HEK293 (cell line): ENCODE data around the gene NIN.

Experiments used
- KLF1 ChIP-seq: fragments of 450-650 bp; formaldehyde crosslinking; IDR thresholded peaks from 2 replicates; pipeline ENCODE4 v1.5.1; 2016; ENCODE audit warnings: missing biosample characterization, missing genetic modification characterization
- PRDM1 ChIP-seq: fragments of 450-650 bp; formaldehyde crosslinking; IDR thresholded peaks from 2 replicates; pipeline ENCODE4; 2016; ENCODE audit warnings: missing biosample characterization, missing genetic modification characterization

DNA sequence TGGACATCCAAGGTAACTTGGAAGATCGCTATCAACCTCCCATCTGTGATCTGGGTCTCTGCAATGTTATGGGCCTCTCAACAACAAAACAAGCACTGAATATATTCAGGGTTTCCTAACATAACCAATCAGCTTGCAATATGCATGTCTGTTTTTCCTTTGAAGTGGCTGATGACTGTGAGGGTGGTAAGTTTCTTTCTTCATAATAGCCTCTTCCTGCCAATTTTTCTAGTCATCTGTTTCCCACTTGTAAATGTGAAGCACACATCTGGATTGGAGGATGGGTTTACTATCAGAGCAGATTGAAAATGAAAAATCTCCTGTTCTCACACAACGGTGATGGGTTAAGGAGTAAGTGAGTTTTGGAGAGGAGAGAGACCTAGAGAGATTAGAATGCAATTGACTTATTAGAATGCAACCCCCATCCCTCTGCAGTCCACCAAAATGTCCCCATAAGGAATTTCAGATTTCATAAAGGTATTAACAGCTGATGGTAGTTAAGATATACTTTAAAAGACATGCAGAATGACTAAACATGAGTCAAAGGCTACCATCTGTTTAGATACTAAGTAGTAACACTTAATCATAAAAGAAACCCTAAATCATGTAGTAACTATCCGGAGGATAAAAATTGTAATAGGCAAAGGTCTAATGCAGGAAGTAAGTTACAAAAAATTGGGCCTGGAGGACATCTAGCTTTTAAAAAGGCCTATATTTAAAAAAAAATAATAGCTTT lies 104.4 kb downstream of the NIN start:
- TF ChIP-seq PRDM1 (no peak), KLF1 (tag by site-specific recombination) (no peak)
